ENCODE results near the gene PI4K2B. TPM values are rescaled to one million over a fixed set of nuclear protein-coding genes. Genes with fewer than 3 reads are reported as not detected.
A peak's percentile ranks its signal among the peaks of the same experiment; 100 is the strongest.
"Not testable (repeated sequence)": the region's sequence is repeated elsewhere in the genome, so short reads cannot be mapped to it uniquely, and the experiment has no call there.

Gene PI4K2B
- 10 to 100 TPM; 42.2 to 55.2 TPM for total RNA-seq

DNA sequence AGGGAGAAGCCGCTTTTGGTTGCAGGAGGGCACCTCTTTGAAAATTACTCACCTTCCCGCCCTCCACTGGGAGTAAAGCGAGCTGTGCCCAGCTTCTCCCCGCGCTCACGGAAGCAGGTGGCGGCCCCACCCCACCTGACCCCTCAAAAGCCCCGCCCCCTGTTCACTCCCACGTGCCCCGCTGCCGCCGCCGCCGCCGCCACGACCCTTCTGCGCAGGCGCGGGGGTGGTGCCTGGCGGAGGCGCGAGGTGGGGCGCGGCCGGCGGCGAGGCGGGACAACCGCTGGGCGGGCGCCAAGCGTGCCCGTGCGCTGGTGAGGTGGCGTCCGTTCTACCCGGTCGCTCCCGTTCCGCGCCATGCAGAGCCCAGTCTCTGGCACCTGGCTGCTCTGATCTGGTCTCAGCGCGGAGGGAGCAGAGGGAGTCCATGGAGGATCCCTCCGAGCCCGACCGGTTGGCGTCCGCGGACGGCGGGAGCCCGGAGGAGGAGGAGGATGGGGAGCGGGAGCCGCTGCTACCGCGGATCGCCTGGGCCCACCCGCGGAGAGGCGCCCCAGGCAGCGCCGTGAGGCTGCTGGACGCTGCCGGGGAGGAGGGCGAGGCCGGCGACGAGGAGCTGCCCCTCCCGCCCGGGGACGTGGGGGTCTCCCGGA is at the start of gene PI4K2B:
Gene PI4K2B, plus strand, starts transcription at position 297 of the 653 bp plus-strand sequence. Its CDS starts 131 bp downstream, at position 428.
- H3K4me1 Mint-ChIP-seq: peaks cover 36% of the 10 kb centered on the region
- H3K27me3 Mint-ChIP-seq: no peaks in the 10 kb centered on the region
- CTCF ChIA-PET: interaction anchor here (1.2 to 4.0 kb wide), 5 partner anchors 10 to 143 kb away, joined by 5 to 30 read pairs (median 5); partner anchors contain the start of genes ANAPC4, SEPSECS and ZCCHC4
- H3K4me3 Mint-ChIP-seq: peak within 1 kb of the TSS; percentile 93
- peak; percentile 85 for ATAC-seq
- peaks cover 63% of the 10 kb centered on the region for H3K36me3 Mint-ChIP-seq
- peak; percentile 94 for DNase-seq
- peak within 1 kb of the TSS; percentile 96 for H3K27ac Mint-ChIP-seq
- H3K9me3 Mint-ChIP-seq (ENCODE audit: low read depth): peaks cover 16% of the 10 kb centered on the region

- no peaks in the 10 kb centered on the region for H3K9me3 Mint-ChIP-seq (ENCODE audit: low read depth)
- H3K27ac Mint-ChIP-seq: no peak overlapping the region
- no peak for ATAC-seq
- H3K36me3 Mint-ChIP-seq: no peaks in the 10 kb centered on the region
- CTCF ChIA-PET: no interaction called here
- H3K4me1 Mint-ChIP-seq: no peaks in the 10 kb centered on the region
- H3K4me3 Mint-ChIP-seq: no peak overlapping the region
- H3K27me3 Mint-ChIP-seq: no peaks in the 10 kb centered on the region
- DNase-seq: no peak
Measured at GRCh38 chr4:25184056-25184455, 49.8 kb upstream of the PI4K2B start.

GRCh38 chr4:25190407-25190806 is 43.4 kb upstream of the PI4K2B start:
- Mint-ChIP-seq H3K27ac (no peak overlapping the region), H3K36me3 (peaks cover 5% of the 10 kb centered on the region), H3K4me3 (no peak overlapping the region), H3K4me1 (peaks cover 3% of the 10 kb centered on the region), H3K27me3 (no peaks in the 10 kb centered on the region), H3K9me3 (ENCODE audit: low read depth) (no peaks in the 10 kb centered on the region)
- no peak for ATAC-seq
- CTCF ChIA-PET: no interaction called here
- DNase-seq: no peak

DNA sequence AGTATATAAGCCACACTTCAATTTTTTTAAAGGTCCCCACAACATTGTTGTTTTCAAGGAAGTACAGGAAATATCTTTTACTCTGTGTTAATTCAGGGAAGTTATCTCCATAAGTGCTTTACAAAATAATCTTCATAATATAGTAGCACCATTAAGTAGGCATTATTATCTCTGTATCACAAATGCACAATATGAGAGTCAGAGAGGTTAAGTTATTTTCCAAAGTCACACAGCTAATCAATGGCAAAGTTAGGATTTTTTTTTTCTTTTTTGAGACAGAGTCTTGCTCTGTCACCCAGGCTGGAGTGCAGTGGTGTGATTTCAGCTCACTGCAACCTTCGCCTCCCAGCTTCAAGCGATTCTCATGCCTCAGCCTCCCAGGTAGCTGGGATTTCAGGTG is 35.1 kb upstream of the PI4K2B start:
- H3K9me3 Mint-ChIP-seq (ENCODE audit: low read depth): peaks cover 2% of the 10 kb centered on the region
- no peak overlapping the region for H3K27ac Mint-ChIP-seq
- H3K4me1 Mint-ChIP-seq: peaks cover 3% of the 10 kb centered on the region
- H3K4me3 Mint-ChIP-seq: no peak overlapping the region
- ATAC-seq (no peak), DNase-seq (no peak)
- H3K36me3 Mint-ChIP-seq: peaks cover 27% of the 10 kb centered on the region
- H3K27me3 Mint-ChIP-seq: no peaks in the 10 kb centered on the region
- CTCF ChIA-PET: interaction anchor here (0.8 kb wide), 1 partner anchor 24 kb away, joined by 3 read pairs; no protein-coding TSS in a partner anchor

DNA sequence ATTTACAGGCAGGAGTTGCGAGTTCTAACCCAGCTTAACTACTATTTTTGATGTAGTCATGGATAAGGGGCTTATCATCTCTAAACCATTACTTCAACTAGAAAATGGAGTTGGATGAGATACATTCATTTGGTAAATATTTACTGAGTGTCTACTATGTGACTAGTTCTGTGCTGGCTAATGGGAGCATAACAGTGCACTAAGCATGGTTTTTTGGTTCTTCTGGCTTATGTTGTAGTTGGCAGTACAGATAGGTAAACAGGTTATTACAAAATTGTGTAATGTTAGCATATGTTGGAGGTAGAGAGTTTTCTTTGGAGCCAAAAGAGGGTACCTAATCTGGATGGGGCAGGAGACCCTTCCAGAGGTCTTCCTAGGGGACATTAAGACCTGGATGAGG is 25.8 kb upstream of the PI4K2B start:
- no peak overlapping the region for H3K27ac Mint-ChIP-seq

GRCh38 chr4:25209702-25210101 is 24.1 kb upstream of the PI4K2B start:
- no peak for ATAC-seq
- Mint-ChIP-seq H3K4me3 (no peak overlapping the region), H3K27me3 (peaks cover 4% of the 10 kb centered on the region), H3K27ac (no peak overlapping the region), H3K4me1 (no peaks in the 10 kb centered on the region), H3K9me3 (ENCODE audit: low read depth) (peaks cover 5% of the 10 kb centered on the region), H3K36me3 (peaks cover 2% of the 10 kb centered on the region)
- no peak for DNase-seq
- CTCF ChIA-PET: interaction anchor here (0.9 kb wide), 1 partner anchor 65 kb away, joined by 3 read pairs; no protein-coding TSS in a partner anchor

More for the DNA sequence above, 25.8 kb upstream of the PI4K2B start:
- H3K4me1 Mint-ChIP-seq: no peaks in the 10 kb centered on the region
- H3K9me3 Mint-ChIP-seq (ENCODE audit: low read depth): peaks cover 6% of the 10 kb centered on the region
- peaks cover under 1% of the 10 kb centered on the region for H3K36me3 Mint-ChIP-seq
- DNase-seq (no peak), ATAC-seq (no peak)
- peaks cover 4% of the 10 kb centered on the region for H3K27me3 Mint-ChIP-seq
- H3K4me3 Mint-ChIP-seq: no peak overlapping the region
- CTCF ChIA-PET: no interaction called here

DNA sequence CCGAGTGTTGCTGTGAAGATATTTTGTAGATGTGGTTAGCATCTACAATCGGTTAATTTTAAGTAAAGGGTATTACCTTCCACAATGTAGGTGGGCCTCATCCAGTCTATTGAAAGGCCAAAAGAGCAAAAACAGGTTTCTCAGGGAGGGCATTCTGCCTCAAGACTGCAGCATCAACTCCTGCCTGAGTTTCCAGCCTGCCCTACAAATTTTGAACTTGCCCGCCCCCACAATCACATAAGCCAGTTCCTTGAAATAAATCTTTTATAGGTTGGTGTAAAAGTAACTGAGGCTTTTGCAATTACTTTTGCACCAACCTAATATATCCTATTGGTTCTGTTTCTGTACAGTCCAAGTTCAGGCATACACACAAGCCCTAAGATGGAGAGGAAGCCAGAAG is 22.1 kb upstream of the PI4K2B start:
- no peak for ATAC-seq
- CTCF ChIA-PET: interaction anchor here (0.5 kb wide), 1 partner anchor 12 kb away, joined by 3 read pairs; no protein-coding TSS in a partner anchor

DNA sequence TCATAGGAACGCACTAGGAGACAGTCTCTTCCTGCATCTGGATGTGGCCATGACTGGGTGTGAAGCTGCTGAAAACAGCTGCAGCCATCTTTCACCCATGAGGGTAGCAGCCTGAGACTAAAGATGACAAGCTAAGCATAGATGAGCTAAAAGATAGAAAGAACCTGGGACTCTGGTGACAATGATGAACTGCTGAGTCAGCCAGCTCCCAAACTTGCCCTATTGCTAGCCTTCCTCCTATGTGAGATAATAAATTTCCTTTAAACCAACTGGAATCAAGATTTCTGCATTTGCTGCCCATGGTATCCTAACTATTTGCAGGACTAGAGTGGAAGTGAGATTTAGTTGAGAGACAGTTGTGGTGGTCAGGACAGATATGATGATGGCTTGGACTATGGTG is 21.0 kb upstream of the PI4K2B start:
- Mint-ChIP-seq H3K4me3 (no peak overlapping the region), H3K27me3 (no peaks in the 10 kb centered on the region), H3K27ac (no peak overlapping the region), H3K36me3 (peaks cover 7% of the 10 kb centered on the region), H3K4me1 (no peaks in the 10 kb centered on the region), H3K9me3 (ENCODE audit: low read depth) (peaks cover 5% of the 10 kb centered on the region)
- CTCF ChIA-PET: no interaction called here
- ATAC-seq: no peak
- no peak for DNase-seq

More for the DNA sequence above, 22.1 kb upstream of the PI4K2B start:
- H3K27me3 Mint-ChIP-seq: peaks cover 4% of the 10 kb centered on the region
- no peak for DNase-seq
- no peak overlapping the region for H3K27ac Mint-ChIP-seq
- no peaks in the 10 kb centered on the region for H3K4me1 Mint-ChIP-seq
- H3K36me3 Mint-ChIP-seq: peaks cover 7% of the 10 kb centered on the region
- no peak overlapping the region for H3K4me3 Mint-ChIP-seq
- peaks cover 5% of the 10 kb centered on the region for H3K9me3 Mint-ChIP-seq (ENCODE audit: low read depth)

DNA sequence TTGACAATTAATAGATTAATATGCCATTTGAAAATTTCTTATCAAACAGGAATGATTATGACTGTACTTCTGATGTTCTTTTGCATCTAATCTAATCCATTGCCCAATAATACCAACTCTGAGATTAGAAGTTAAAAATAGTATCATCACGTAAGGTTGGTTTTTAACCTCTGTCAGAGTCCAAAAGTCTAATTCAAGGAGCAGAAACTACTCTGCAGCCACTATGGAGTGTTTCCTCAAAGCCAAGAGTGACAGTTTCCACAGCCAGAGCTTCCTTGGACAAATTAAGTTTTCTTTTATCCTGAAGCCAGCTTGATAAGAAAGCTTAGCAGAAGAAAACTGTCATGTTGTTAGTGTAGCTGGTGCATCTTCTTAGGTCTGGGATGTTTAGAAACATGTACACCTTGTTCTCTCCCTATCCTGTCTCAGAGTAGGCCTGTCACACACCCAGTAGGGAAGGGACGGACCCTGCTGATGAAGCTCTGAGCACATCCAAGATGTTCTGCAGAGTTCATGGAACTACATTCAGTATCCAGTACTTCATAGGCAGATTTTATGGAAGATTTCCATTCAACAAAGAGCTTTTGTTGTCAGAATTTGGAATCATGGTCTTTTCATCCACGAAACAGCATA is 20.4 kb upstream of the PI4K2B start:
- Mint-ChIP-seq H3K4me3 (no peak overlapping the region), H3K36me3 (peaks cover 9% of the 10 kb centered on the region), H3K27me3 (no peaks in the 10 kb centered on the region), H3K27ac (no peak overlapping the region), H3K4me1 (no peaks in the 10 kb centered on the region), H3K9me3 (ENCODE audit: low read depth) (peaks cover 5% of the 10 kb centered on the region)
- CTCF ChIA-PET: no interaction called here
- DNase-seq (no peak), ATAC-seq (no peak)

GRCh38 chr4:25214750-25215149 is 19.1 kb upstream of the PI4K2B start:
- DNase-seq, H3K4me3 Mint-ChIP-seq, ATAC-seq, CTCF ChIA-PET, H3K27ac Mint-ChIP-seq, H3K27me3 Mint-ChIP-seq, H3K4me1 Mint-ChIP-seq: not testable (repeated sequence)
- H3K9me3 Mint-ChIP-seq (ENCODE audit: low read depth): peaks cover 11% of the 10 kb centered on the region
- H3K36me3 Mint-ChIP-seq: peaks cover 17% of the 10 kb centered on the region

DNA sequence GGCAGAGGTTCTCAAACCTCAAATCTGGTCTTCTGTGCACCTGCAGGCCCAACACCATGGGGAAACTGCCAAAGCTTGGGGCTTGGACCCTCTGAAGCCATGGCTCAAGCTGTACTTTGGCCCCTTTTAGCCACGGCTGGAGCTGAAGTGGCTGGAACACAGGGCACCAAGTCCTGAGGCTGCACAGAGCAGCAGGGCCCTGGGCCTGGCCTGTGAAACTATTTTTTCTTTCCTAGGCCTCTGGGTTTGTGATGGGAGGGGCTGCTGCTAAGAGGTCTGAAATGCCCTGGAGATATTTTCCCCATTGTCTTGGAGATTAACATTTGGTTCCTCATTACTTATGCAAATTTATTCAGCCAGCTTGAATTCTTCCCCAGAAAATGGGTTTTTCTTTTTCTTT is 18.3 kb upstream of the PI4K2B start:
- Mint-ChIP-seq H3K36me3 (peaks cover 24% of the 10 kb centered on the region), H3K4me1 (no peaks in the 10 kb centered on the region), H3K9me3 (ENCODE audit: low read depth) (peaks cover 11% of the 10 kb centered on the region), H3K27me3 (no peaks in the 10 kb centered on the region), H3K4me3 (no peak overlapping the region), H3K27ac (no peak overlapping the region)
- CTCF ChIA-PET: no interaction called here
- DNase-seq (no peak), ATAC-seq (no peak)

DNA sequence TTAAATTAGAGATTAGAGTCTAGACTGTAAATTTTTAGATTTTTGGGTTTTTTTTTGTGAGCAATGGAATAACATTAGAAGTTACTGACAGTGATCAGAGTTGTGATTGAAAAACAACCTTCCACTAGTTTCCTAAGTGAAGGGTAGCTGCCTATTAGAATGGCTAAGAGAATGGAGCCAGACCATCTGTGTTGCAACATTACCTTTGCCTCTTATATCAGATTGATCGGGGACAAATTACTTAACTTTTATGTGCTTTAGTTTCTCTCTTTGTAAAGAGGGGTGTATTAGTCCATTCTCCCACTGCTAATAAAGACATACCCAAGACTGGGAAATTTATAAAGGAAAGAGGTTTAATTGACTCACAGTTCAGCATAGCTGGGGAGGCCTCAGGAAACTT is 12.5 kb upstream of the PI4K2B start:
- no peaks in the 10 kb centered on the region for H3K4me1 Mint-ChIP-seq
- DNase-seq (no peak), ATAC-seq (no peak)
- peaks cover 32% of the 10 kb centered on the region for H3K9me3 Mint-ChIP-seq (ENCODE audit: low read depth)
- CTCF ChIA-PET: no interaction called here
- H3K36me3 Mint-ChIP-seq: peaks cover 52% of the 10 kb centered on the region
- H3K27me3 Mint-ChIP-seq: no peaks in the 10 kb centered on the region
- H3K27ac Mint-ChIP-seq: no peak overlapping the region
- H3K4me3 Mint-ChIP-seq: no peak overlapping the region

- ATAC-seq: no peak
- CTCF ChIA-PET: interaction anchor here (2.0 kb wide), 1 partner anchor 10 kb away, joined by 5 read pairs; the partner anchor contains the start of gene PI4K2B
- no peaks in the 10 kb centered on the region for H3K27me3 Mint-ChIP-seq
- no peaks in the 10 kb centered on the region for H3K4me1 Mint-ChIP-seq
- H3K4me3 Mint-ChIP-seq: no peak overlapping the region
- H3K27ac Mint-ChIP-seq: no peak overlapping the region
- H3K9me3 Mint-ChIP-seq (ENCODE audit: low read depth): peaks cover 31% of the 10 kb centered on the region
- no peak for DNase-seq
- peaks cover 54% of the 10 kb centered on the region for H3K36me3 Mint-ChIP-seq
Measured at GRCh38 chr4:25223802-25224375, 9.9 kb upstream of the PI4K2B start.

- CTCF ChIA-PET: no interaction called here
- DNase-seq: no peak
- H3K27ac Mint-ChIP-seq: no peak overlapping the region
Measured at GRCh38 chr4:25229804-25230203, 4.0 kb upstream of the PI4K2B start.

More at GRCh38 chr4:25229804-25230203, 4.0 kb upstream of the PI4K2B start:
- H3K4me3 Mint-ChIP-seq: no peak overlapping the region
- peaks cover 11% of the 10 kb centered on the region for H3K4me1 Mint-ChIP-seq
- H3K9me3 Mint-ChIP-seq (ENCODE audit: low read depth): peaks cover 25% of the 10 kb centered on the region
- H3K27me3 Mint-ChIP-seq: no peaks in the 10 kb centered on the region
- H3K36me3 Mint-ChIP-seq: peaks cover 51% of the 10 kb centered on the region
- ATAC-seq: no peak

Data from activated CD8-positive, alpha-beta memory T cell treated with anti-CD3 and anti-CD28 coated beads, Interleukin-2, amount 10 ng/mL, durations not matched to agents 7 days and 5 days (primary cell).